Osteoblast (primary cell): ENCODE results near the gene LPCAT1. TPM values are rescaled to one million over a fixed set of nuclear protein-coding genes. Genes with fewer than 3 reads are reported as not detected.

ENCODE experiments used
- DNase-seq: peaks from one replicate; pipeline ENCODE4 v3.0.0; 2011; ENCODE audit warnings: low spot score, mixed read lengths; ENCODE audit not compliant: insufficient read length; ENCODE audit errors: missing footprints
- H2AFZ ChIP-seq: 2 replicates; pipeline ENCODE4 v1.6.0; 2011; ENCODE audit warnings: mild to moderate bottlenecking, low read length
- H3K27ac ChIP-seq: 2 replicates; pipeline ENCODE4 v1.5.1; 2011; ENCODE audit warnings: mild to moderate bottlenecking, low read depth, low read length, moderate library complexity
- H3K27me3 ChIP-seq: 2 replicates; pipeline ENCODE4 v1.6.0; 2012; ENCODE audit warnings: mild to moderate bottlenecking, control low read depth, inconsistent platforms, low read length, moderate library complexity; ENCODE audit not compliant: insufficient read depth
- H3K36me3 ChIP-seq: 2 replicates; pipeline ENCODE4 v1.5.1; 2011; ENCODE audit warnings: mild to moderate bottlenecking, low read length, control low read depth, moderate library complexity; ENCODE audit not compliant: insufficient read depth
- H3K4me1 ChIP-seq: 2 replicates; pipeline ENCODE4 v1.5.1; 2011; ENCODE audit warnings: mild to moderate bottlenecking, low read length, control low read depth, moderate library complexity; ENCODE audit not compliant: insufficient read depth
- H3K4me2 ChIP-seq: 2 replicates; pipeline ENCODE4 v1.6.0; 2011; ENCODE audit warnings: mild to moderate bottlenecking, low read length; ENCODE audit not compliant: insufficient read depth
- H3K4me3 ChIP-seq: fragments of 200-600 bp; sonication (generic); 3 replicates; pipeline ENCODE4 v1.5.1; 2012; ENCODE audit warnings: mild to moderate bottlenecking, low read length, inconsistent platforms; ENCODE audit not compliant: insufficient read depth
- H3K79me2 ChIP-seq: 2 replicates; pipeline ENCODE4 v1.6.0; 2012; ENCODE audit warnings: mild to moderate bottlenecking, low read length, control low read depth, inconsistent platforms; ENCODE audit not compliant: insufficient read depth
- H3K9me3 ChIP-seq: 2 replicates; pipeline ENCODE4 v1.5.1; 2011; ENCODE audit warnings: low read depth, low read length, control low read depth
- H4K20me1 ChIP-seq: 2 replicates; pipeline ENCODE4 v1.6.0; 2012; ENCODE audit warnings: mild to moderate bottlenecking, low read length, control low read depth; ENCODE audit not compliant: insufficient read depth
- CTCF ChIP-seq: IDR thresholded peaks from 2 replicates; pipeline ENCODE4 v1.5.1; 2011; ENCODE audit warnings: mild to moderate bottlenecking, low read depth, low read length, moderate library complexity; ENCODE audit errors: extremely low read depth
- total RNA-seq: library from RNA; depleted of rRNA; stranded (reverse); fragments of >200 nt; gene quantifications from 2 replicates; pipeline ENCODE4 v1.2.3, GENCODE V29; 2012

LPCAT1 gene
- total RNA-seq, 1 donor, result 11.6 TPM

- Histone ChIP-seq H2AFZ (no peak overlapping the region), H3K27me3 (no peaks in the 10 kb centered on the region), H3K4me1 (peaks cover 9% of the 10 kb centered on the region), H3K79me2 (no peaks in the 10 kb centered on the region), H3K27ac (no peak overlapping the region), H4K20me1 (peaks cover 39% of the 10 kb centered on the region), H3K36me3 (peaks cover 58% of the 10 kb centered on the region), H3K4me3 (no peak overlapping the region), H3K9me3 (no peaks in the 10 kb centered on the region), H3K4me2 (no peak overlapping the region)
- no peak for DNase-seq
- no peak for TF ChIP-seq CTCF
Measured at GRCh38 chr5:1490376-1490775, 33.4 kb downstream of the LPCAT1 start.

DNA sequence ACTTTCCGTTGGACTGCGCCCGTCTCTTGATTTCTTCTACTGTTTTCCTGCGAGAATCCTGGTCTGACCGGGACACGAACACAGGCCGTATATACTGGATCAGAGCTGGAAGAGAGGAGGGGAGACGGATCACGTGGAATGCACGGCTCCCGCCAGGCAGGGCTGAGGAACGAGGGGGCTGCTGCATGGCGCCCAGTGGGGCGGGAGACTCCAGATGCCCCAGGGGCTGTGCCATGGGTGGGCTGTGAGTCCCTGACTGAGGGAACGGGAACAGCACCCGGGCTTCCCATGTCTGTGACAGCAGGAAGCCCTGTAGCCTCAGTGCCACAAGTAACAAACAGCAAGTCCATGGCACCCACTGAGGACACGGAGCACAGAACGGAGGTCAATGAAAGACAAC is 34.0 kb downstream of the LPCAT1 start:
- no peak for TF ChIP-seq CTCF
- DNase-seq, result no peak
- Histone ChIP-seq H3K4me3 (no peak overlapping the region), H3K27ac (peak overlapping the region; percentile 72), H3K27me3 (no peaks in the 10 kb centered on the region), H3K9me3 (no peaks in the 10 kb centered on the region), H3K4me2 (peak overlapping the region; percentile 39), H3K79me2 (no peaks in the 10 kb centered on the region), H4K20me1 (peaks cover 45% of the 10 kb centered on the region), H2AFZ (no peak overlapping the region), H3K4me1 (peaks cover 9% of the 10 kb centered on the region), H3K36me3 (peaks cover 59% of the 10 kb centered on the region)

DNA sequence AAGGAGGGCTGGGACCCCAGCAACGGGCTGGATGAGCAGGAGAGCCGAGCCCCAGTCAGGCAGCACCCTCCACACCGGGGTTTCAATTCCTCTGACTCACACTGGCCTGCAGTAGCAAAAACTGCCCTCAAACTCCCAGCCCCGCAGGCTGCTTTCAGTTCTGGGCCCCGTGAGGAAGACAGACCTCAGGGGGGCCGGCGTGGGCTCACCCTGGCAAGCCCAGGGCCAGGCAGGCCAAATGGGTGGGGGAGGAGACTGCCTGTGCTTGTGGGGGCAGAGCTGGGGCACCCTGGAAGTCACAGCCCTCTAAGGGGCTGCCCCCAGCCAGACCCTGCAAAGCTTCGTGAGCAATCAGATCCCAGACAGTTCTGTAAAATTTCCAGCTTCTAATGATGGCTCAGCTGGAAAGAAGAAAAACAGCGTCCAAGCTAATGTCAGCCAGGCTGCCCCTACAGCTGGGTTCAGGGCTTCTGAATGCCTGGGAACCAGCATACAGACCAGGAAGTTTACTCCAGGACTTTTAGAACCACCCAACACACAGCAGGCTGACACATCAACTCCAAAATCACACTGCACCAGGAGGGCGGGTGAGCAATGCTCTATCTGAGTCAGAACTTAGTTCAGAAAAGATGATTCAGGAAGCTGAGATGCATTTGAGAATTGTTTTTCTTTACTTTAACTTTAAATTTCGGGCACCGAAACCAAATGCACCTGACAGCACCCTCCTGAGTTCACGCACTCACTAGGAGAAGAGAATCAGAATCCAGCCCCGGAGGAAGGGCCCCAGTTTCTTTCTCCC is 34.7 kb downstream of the LPCAT1 start:
- H3K79me2 ChIP-seq, result no peaks in the 10 kb centered on the region
- H3K36me3 ChIP-seq, result peaks cover 53% of the 10 kb centered on the region
- no peak overlapping the region for H2AFZ ChIP-seq
- no peak overlapping the region for H3K4me3 ChIP-seq
- peak overlapping the region; percentile 72 for H3K27ac ChIP-seq
- peaks cover 9% of the 10 kb centered on the region for H3K4me1 ChIP-seq
- peaks cover 46% of the 10 kb centered on the region for H4K20me1 ChIP-seq
- H3K9me3 ChIP-seq, result no peaks in the 10 kb centered on the region
- no peak for TF ChIP-seq CTCF
- H3K4me2 ChIP-seq, result peak overlapping the region; percentile 39
- peak; percentile 100 for DNase-seq
- no peaks in the 10 kb centered on the region for H3K27me3 ChIP-seq

DNA sequence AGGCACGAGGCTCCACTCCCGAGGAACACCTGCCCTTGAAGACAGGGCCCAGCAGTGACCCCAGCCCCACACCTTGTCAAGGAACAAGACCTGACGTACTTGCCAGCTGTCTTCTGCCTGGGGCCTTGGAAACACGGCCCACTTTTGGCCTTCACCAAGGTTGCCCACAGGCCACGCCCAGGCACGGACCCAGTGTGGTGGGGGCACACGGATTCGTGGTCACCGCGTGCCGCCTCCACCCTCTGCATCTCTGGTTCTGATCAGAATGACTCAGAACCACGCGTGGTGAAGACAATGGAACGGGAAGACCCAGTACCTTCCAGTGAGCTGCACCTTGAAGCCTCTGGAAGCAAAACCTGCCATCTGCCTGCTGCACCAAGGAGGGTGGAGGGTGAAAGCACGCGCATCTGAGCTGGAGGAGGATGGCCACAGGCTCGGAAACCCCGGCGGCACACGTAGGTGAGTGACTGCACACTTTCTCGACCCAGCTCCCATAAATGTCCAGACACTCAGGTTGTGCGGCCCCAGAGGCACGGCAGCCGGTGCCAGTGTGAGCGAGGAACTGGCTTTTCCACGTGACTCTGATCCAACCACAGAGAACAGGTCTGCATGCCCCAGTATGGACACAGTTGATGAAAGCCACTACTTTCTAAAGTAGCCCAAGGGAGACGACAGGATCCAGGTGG is 36.5 kb downstream of the LPCAT1 start:
- Histone ChIP-seq H3K36me3 (peaks cover 54% of the 10 kb centered on the region), H3K4me3 (no peak overlapping the region), H3K27me3 (no peaks in the 10 kb centered on the region), H4K20me1 (peaks cover 36% of the 10 kb centered on the region), H3K27ac (no peak overlapping the region), H3K4me2 (no peak overlapping the region), H3K79me2 (no peaks in the 10 kb centered on the region), H2AFZ (no peak overlapping the region), H3K4me1 (peaks cover 9% of the 10 kb centered on the region), H3K9me3 (no peaks in the 10 kb centered on the region)
- no peak for DNase-seq
- no peak for TF ChIP-seq CTCF
